ENCODE measurements around the gene PRDM16. TPM values are rescaled to one million over a fixed set of nuclear protein-coding genes. Genes with fewer than 3 reads are reported as not detected.

Gene PRDM16
- total and polyA plus RNA-seq, 2 of the 8 experiments (the other 6 are each of a cell fraction or from before 2014, with no cell fraction given): 0.39 to 0.43 TPM

GRCh38 chr1:3021801-3022401, 47.1 kb upstream of the PRDM16 start (continued):
- TF ChIP-seq CTBP2 (IDR thresholded peaks at IDR 0.05; ENCODE audit: borderline replicate concordance, insufficient read depth, insufficient read length, low read length) (no peak), POU5F1 (IDR thresholded peaks at IDR 0.05; ENCODE audit: low read depth, low read length) (no peak), BRCA1 (IDR thresholded peaks at IDR 0.05; ENCODE audit: low read depth, low read length) (no peak), BACH1 (IDR thresholded peaks at IDR 0.05; ENCODE audit: low read length) (no peak), GABPA (IDR thresholded peaks at IDR 0.05; ENCODE audit: borderline replicate concordance, insufficient read depth, low read length) (no peak), EGR1 (IDR thresholded peaks at IDR 0.05; ENCODE audit: borderline replicate concordance, low read depth, low read length) (no peak), HDAC2 (IDR thresholded peaks at IDR 0.05; ENCODE audit: borderline replicate concordance in 1 of 2, low read depth in 2 of 2, low read length in 2 of 2) (no peak), FOSL1 (IDR thresholded peaks at IDR 0.05; ENCODE audit: insufficient read depth, low read depth, low read length) (no peak)

Measured in H1 (cell line).